Mucosa of stomach (tissue), 1 donor: Measurements from ENCODE around the gene PHYKPL.
"Not testable (repeated sequence)": the region's sequence is repeated elsewhere in the genome, so short reads cannot be mapped to it uniquely, and the experiment has no call there.

Experiments used
- H3K27me3 ChIP-seq: one replicate; pipeline ENCODE4 v1.7.0; 2013; ENCODE audit warnings: mild to moderate bottlenecking, low read length; ENCODE audit not compliant: control insufficient read depth, insufficient read depth
- H3K36me3 ChIP-seq: one replicate; pipeline ENCODE4 v1.7.0; 2013; ENCODE audit warnings: low read length; ENCODE audit not compliant: control insufficient read depth, insufficient read depth
- H3K4me1 ChIP-seq: one replicate; pipeline ENCODE4 v1.7.0; 2013; ENCODE audit warnings: mild to moderate bottlenecking, low read length; ENCODE audit not compliant: control insufficient read depth, insufficient read depth
- H3K4me3 ChIP-seq: one replicate; pipeline ENCODE4 v1.7.0; 2013; ENCODE audit warnings: low read length
- H3K9ac ChIP-seq: one replicate; pipeline ENCODE4 v1.7.0; 2013; ENCODE audit warnings: mild to moderate bottlenecking, low read length, moderate library complexity
- H3K9me3 ChIP-seq: one replicate; pipeline ENCODE4 v1.7.0; 2013; ENCODE audit warnings: mild to moderate bottlenecking, low read length, moderate library complexity; ENCODE audit not compliant: control insufficient read depth
- donor health status: Pancreatic carcinoma.

The PHYKPL gene

GRCh38 chr5:178261666-178262600 lies 29.3 kb upstream of the PHYKPL start:
- no peak overlapping the region for H3K9ac ChIP-seq
- H3K36me3 ChIP-seq = no peaks in the 10 kb centered on the region
- no peak overlapping the region for H3K4me3 ChIP-seq
- H3K27me3 ChIP-seq = no peaks in the 10 kb centered on the region
- no peaks in the 10 kb centered on the region for H3K9me3 ChIP-seq
- no peaks in the 10 kb centered on the region for H3K4me1 ChIP-seq

GRCh38 chr5:178259623-178260536 lies 27.3 kb upstream of the PHYKPL start:
- H3K36me3 ChIP-seq = no peaks in the 10 kb centered on the region
- H3K27me3 ChIP-seq = no peaks in the 10 kb centered on the region
- no peak overlapping the region for H3K9ac ChIP-seq
- H3K9me3 ChIP-seq = no peaks in the 10 kb centered on the region
- no peaks in the 10 kb centered on the region for H3K4me1 ChIP-seq
- no peak overlapping the region for H3K4me3 ChIP-seq

- Histone ChIP-seq H3K36me3 (no peaks in the 10 kb centered on the region), H3K27me3 (no peaks in the 10 kb centered on the region), H3K4me3 (no peak overlapping the region), H3K9ac (no peak overlapping the region), H3K4me1 (no peaks in the 10 kb centered on the region), H3K9me3 (no peaks in the 10 kb centered on the region)
Measured at GRCh38 chr5:178257650-178258049, 25.0 kb upstream of the PHYKPL start.

GRCh38 chr5:178256746-178257145 lies 24.1 kb upstream of the PHYKPL start:
- H3K9ac ChIP-seq = no peak overlapping the region
- no peaks in the 10 kb centered on the region for H3K9me3 ChIP-seq
- no peaks in the 10 kb centered on the region for H3K36me3 ChIP-seq
- no peaks in the 10 kb centered on the region for H3K4me1 ChIP-seq
- H3K27me3 ChIP-seq = no peaks in the 10 kb centered on the region
- H3K4me3 ChIP-seq = no peak overlapping the region

- not testable (repeated sequence) for H3K9ac ChIP-seq, H3K4me3 ChIP-seq, H3K9me3 ChIP-seq, H3K27me3 ChIP-seq, H3K4me1 ChIP-seq, H3K36me3 ChIP-seq
Measured at GRCh38 chr5:178253632-178254031, 21.0 kb upstream of the PHYKPL start.

GRCh38 chr5:178252258-178252657 lies 19.7 kb upstream of the PHYKPL start:
- Histone ChIP-seq H3K4me1 (no peaks in the 10 kb centered on the region), H3K9ac (no peak overlapping the region), H3K36me3 (no peaks in the 10 kb centered on the region), H3K9me3 (no peaks in the 10 kb centered on the region), H3K27me3 (no peaks in the 10 kb centered on the region), H3K4me3 (no peak overlapping the region)

GRCh38 chr5:178250263-178250662 lies 17.7 kb upstream of the PHYKPL start:
- H3K4me3 ChIP-seq = no peak overlapping the region
- no peaks in the 10 kb centered on the region for H3K36me3 ChIP-seq
- no peaks in the 10 kb centered on the region for H3K27me3 ChIP-seq
- H3K9me3 ChIP-seq = no peaks in the 10 kb centered on the region
- H3K9ac ChIP-seq = no peak overlapping the region
- no peaks in the 10 kb centered on the region for H3K4me1 ChIP-seq

GRCh38 chr5:178249191-178249989 lies 16.8 kb upstream of the PHYKPL start:
- Histone ChIP-seq H3K9ac (no peak overlapping the region), H3K36me3 (no peaks in the 10 kb centered on the region), H3K4me1 (no peaks in the 10 kb centered on the region), H3K27me3 (no peaks in the 10 kb centered on the region), H3K9me3 (no peaks in the 10 kb centered on the region), H3K4me3 (no peak overlapping the region)

- no peak overlapping the region for H3K9ac ChIP-seq
- no peaks in the 10 kb centered on the region for H3K9me3 ChIP-seq
- no peaks in the 10 kb centered on the region for H3K27me3 ChIP-seq
- no peak overlapping the region for H3K4me3 ChIP-seq
- H3K4me1 ChIP-seq = no peaks in the 10 kb centered on the region
- H3K36me3 ChIP-seq = no peaks in the 10 kb centered on the region
Measured at GRCh38 chr5:178248750-178249149, 16.1 kb upstream of the PHYKPL start.

GRCh38 chr5:178247481-178248456 lies 15.2 kb upstream of the PHYKPL start:
- Histone ChIP-seq H3K4me1 (no peaks in the 10 kb centered on the region), H3K4me3 (no peak overlapping the region), H3K27me3 (no peaks in the 10 kb centered on the region), H3K9me3 (no peaks in the 10 kb centered on the region), H3K9ac (no peak overlapping the region), H3K36me3 (no peaks in the 10 kb centered on the region)
